GM21723 (cell line): Measurements from ENCODE around the gene CNDP2.

Source experiments
- ATAC-seq: cut with Tn5 transposase; IDR thresholded peaks from one replicate; pipeline ENCODE4 v1.9.1; 2021; ENCODE audit warnings: mild to moderate bottlenecking, moderate library complexity; ENCODE audit not compliant: unreplicated experiment

Gene CNDP2

DNA sequence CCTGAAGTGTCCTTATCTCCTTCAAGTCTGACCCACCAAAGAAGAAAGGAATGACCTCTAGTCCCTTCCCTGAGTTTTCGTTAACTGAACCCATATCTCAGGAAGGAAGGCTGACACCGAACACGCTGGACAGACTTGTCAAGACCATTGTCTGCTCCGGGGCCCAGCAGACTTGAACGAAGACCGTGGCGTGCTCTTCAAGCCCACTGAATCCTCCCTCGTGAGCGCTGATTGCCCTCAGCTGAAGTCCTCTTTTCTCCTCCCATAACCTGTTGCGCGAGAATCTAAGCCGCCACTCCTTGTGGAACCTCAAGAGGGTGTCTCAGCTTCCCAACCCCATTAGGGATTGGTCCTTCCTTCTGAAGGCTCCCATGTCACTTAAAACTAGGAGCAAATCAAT lies 37.5 kb downstream of the CNDP2 start:
- ATAC-seq = no peak

DNA sequence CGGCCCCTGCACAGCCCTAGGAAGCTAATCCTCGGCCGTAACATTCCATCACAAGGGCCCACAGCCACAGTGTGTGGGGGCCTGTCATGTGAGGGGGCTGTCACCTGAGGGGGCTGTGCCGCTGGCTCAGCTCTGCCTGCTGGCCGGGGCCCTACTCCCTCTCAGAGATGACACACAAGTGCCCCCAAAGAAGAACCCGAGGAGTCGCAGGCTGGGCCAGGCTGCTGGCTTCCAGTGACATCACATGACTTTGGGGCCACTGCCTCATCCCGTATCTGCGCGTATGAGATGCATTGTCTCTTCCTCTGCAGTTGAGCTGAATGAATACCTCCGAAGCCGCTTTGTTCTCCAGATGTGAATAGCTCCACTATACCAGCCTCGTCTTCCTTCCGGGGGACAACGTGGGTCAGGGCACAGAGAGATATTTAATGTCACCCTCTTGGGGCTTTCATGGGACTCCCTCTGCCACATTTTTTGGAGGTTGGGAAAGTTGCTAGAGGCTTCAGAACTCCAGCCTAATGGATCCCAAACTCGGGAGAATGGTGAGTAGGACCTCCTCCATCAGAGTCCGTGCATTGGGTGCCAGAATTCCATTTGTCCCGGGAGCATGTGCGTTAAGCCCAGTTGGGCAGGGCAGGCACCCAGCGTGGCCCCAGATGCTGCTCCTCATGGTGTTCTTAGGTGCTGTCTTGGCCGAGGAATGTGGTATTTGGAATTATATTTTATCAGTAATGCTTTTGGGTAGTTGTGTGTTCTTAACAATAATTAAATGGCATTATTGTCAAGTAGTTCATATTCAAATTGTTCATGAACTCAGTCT lies 38.2 kb downstream of the CNDP2 start, which contains the start of gene CNDP1:
CNDP1 (plus strand) TSS at position 351 of the 820 bp plus-strand sequence; CDS start at position 519, 168 bp downstream.
- ATAC-seq = no peak

DNA sequence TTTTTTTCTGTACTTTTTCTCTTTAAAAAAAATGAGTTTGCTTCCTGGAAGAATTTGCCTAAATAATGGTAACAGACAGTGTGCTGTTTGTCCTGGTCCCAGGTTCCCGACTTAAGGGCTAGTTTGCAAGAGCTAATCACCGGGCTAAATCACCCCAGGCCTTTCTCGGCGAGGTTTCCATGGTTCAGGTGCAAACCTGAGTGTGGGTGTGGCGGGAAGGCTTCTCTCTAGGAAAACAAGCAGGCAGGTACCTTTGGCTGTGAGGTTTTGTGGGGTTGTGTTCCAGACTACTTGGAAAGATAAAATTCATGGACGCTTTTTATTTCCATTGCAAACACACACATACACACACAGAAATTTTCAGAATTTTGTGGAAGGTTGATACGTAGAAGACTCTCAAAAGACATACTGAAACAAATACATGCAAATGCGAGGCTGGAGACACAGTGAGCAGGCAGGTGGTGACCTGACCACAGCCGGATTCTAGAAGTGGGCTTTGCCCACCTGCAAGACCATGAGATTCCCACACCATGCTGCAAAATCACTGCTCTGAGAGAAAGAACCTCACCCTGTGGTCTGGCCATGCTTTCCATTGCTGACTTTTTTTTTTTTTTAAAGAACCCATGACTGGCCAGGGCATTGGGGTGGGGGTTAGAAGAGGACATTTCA lies 39.0 kb downstream of the CNDP2 start:
- peak; percentile 75 for ATAC-seq

DNA sequence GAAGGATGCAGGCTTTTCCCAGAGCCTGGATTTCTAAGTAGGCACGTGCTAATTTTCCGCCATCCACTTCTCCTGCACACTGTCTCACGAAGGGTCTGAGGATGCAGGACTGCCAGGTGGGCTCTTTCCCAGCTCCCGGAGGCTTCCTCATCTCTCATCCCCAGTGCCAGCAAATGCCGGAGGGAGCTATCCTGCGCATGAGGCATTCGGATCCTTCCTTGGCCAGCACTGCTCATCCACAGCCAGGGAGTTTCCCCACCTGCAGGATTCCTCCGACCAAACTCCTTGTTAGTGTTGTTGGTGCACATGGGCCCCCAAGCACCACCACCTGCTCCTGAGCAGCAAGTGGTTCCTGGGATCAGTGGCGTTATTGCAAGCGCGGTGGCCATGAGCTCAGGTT lies 43.1 kb downstream of the CNDP2 start:
- ATAC-seq = no peak

DNA sequence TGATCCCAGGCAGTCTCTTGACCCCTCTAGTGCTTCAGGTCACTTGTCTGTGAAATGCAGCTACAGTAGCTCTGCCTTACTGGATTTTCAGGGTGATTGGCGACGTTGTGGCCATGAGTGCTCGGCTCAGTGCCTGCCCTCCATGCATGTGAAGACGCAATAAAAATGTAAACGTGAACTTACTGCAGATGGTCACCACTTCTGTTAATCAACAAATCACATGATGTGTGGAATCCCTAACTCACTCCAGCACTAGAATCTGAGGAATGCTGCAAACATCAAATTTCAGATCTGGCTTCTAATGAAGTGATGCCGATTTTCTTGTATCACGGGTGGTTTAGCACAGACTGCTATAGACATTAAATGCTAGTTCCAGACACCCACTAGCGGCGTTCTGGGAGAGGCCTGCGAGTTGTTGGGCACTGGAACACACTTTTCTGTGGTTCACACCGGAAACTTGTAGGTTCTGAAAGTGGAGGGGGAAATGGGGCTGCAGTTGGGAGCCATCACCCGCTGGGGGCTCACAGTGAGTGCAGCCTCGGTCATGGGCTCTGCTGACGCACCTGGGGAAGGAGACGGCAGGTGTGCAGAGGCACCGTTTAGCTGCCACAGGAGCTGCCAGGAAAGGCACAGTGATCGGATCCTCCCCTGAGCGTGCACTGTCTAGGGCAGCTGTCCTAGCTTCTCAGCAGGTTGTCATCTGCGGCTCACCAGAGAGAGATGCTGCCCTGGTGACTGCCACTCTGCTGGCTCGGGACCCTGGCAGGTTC lies 44.7 kb downstream of the CNDP2 start:
- ATAC-seq = no peak

DNA sequence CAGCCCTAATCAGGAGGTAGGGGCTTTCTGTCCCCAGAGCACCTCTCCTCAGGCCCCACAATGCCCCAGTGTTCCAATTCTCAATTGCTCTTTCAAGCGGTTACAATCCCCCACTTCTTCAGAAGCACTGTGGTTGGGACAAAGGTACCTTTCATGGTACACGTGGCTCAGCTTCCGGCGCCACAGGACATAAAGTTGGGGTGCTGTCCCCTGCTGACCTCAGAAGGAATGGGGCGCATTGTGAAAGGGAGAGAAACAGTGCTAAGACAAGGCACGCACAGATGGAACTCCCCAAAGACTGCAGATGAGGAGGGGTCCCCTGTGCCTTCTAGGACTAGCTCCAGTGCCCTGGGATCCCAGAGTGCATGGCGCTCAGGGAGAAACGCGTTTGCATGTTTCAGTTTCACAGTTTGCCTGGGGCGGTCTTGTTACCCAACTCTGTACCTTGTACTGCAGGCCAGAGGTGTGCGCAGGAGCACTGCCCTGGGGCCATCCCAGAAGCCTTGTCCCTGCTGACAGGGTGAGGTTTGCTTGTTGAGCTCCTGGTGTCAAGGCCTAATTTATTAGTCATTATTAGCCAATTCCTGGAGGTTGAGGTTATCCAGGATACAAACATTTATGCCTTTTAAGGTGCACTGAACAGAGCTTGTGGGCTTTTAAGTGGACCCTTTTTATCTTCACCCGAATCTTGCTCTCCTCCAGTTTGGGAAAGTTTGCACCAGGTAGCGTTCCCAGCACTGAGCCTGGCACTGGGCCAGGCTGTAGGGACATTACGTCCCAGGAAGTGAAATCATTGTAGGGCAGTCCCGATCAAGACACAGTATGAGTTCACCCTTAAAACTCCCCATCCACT lies 45.8 kb downstream of the CNDP2 start:
- ATAC-seq = no peak

DNA sequence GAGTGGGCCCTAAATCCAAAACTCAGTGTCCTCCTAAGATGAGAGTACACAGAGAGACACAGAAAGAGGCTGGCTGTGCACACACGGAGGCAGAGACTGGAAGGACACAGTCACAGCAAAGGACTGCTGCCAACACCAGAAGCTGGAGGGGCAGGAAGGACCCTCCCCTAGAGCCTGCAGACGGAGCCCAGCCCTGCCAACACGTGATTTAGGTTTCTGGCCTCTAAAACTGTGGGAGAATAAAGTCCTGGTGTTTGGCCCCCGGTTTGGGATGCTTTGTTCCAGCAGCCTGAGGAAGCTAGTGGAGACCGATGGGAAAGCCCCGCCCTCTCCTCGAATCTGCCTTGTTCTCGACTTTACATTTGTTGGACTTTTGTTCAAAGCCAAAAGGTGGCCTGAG lies 48.7 kb downstream of the CNDP2 start:
- no peak for ATAC-seq

DNA sequence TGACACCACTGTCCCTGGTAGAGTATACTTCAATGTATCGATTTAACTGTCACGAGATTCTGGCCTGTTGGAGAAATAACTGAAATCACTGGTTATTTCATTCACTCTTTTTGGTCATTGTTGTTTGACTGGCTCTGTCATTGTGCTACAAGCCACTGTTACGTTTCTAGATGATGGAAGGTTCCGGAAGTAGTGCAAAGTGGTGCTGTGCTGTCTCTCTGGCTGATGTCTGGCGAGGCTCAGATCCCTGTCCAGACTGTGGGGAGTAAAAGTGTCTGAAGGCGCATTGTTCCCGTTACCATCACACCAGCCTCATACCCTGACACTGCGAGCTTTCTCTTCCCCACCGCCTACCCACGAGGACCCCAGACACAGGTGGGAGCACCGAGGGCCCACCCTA lies 49.8 kb downstream of the CNDP2 start:
- ATAC-seq = no peak

DNA sequence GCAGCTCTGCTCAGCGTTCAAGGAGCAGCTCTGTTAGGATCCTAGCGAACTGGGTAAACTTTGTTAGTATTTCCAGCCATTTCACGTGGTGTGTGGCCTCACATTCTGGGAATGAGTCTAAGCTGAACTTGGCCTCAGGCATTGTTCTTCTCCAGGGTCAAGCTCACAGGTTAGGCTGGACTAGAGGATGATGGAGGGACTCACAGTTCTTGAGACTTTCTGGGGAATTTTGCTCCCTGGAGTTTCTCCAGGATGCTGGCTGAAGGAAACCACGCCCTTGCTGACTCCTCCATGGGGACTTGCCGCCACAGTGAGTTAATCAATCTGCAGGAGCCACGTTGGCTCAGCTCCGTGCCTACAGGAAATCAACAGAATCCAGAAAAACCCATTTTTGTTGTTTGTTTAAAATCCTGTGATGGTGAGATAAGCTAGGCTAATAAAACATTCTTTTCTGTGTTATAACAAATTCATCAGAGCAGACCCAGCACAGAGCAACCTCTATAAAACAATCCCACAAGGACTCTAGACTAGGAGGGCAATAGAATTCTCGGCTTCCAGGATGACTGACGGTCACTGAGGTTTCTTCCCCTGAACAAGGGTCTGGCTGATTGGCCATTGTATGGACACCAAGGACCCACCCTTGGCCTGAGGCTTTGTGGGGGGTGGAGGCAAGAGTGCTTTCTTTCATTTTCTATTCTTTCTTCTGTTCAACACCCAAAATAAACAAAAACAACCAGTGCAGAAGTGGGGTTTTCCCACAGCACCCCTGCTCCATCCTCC lies 50.8 kb downstream of the CNDP2 start:
- no peak for ATAC-seq

DNA sequence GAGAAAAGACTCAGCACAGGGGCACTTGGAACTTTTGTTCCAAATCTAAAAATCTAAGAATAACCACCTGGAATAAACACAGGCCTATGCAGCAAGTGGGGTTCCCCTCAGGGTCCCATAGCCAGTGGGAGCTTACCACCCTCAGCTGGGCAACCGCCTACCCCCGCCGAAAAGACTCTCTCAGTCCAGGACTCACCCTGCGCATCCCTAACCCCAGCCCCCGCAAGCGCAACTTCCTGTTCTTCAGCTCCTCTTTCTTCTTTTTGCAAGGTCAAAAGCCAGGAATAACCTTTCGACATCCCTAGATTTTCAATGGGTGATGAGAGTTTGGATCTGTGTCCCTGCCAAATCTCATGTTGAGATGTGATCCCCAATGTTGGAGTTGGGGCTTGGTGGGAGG lies 51.7 kb downstream of the CNDP2 start:
- ATAC-seq = no peak

DNA sequence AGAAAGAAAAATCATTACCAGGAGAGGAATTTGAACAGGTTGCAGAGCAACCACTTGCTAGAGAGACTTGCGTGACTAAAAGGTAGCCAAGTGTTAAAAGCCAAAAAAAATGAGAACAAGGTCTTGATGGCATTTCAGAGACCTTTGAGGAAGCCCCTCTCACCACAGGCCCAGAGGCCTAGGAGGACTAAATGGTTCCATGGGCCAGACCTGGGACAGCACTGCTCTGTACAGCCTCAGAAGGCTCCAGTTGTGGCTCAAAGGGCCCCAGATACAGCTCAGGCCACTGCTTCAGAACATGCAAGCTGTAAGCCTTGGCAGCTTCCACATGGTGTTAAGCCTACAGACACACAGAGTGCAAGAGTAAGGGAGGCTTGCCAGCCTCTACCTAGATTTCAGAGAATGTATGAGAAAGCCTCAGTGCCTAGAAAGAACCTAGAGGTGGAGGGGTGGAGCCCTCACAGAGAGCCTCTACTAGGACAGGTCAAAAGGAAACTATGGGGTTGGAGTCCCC lies 53.5 kb downstream of the CNDP2 start:
- ATAC-seq = no peak

DNA sequence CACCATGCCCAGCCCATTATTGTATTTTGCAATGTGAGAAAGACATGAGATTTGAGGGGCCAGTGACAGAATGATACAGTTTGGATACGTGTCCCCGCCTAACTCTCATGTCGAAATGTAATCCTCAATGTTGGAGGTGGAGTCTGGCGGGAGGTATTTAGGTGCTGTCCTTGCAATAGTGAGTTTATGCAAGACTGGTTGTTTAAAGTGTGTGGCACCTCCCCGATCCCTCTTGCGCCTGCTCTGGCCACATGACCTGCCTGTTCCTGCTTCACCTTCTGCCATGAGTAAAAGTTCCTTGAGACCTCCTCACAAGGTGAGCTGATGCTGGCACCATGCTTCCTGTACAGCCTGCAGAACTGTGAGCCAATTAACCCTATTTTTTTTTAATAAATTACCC lies 54.7 kb downstream of the CNDP2 start:
- no peak for ATAC-seq

DNA sequence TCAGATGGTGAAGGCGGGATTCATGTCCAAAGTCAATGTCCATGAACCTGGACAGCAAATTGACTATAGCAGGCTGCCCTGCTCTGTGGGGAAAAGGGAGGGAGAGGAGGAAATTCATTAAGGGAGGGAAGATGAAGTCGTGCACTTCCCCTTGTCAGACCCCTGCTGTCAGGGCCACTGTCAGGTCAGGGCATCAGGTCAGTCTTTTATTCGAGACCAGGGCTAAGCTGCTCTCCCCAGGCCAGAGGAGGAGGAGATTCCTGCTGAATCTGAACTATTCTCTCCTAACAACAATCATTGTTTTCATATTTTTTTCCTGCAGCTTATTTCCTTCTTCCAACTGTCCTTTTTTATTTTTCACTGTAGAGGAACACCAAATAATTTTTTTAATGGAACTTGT lies 55.3 kb downstream of the CNDP2 start:
- no peak for ATAC-seq

DNA sequence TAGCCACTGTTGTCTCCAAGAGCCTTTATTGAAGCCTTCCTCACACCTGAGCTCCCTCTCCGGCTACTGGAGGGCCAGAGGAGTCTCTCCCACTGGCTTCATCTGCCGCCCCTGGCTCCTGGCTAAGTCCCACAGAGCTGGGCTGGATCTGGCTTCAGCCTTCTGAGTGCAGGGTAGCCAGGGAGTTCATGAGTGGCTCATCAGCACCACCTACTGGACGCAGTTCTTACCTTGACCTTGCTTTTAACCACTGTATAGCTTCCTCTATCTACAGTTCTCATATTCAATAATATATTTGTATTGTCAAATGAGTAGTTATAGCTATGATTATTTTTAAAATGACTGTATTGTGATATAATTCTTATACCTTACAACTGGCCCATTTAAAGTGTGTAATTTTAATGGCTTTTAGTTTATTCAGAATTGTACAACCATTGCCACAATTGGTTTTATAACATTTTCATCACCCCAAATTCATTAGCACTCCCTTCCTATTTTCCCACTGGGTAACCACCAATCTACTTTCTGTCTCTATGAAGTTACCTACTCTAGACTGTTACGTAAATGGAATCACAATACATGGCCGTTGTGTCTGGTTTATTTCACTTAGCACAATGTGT lies 55.9 kb downstream of the CNDP2 start:
- peak; percentile 99 for ATAC-seq

DNA sequence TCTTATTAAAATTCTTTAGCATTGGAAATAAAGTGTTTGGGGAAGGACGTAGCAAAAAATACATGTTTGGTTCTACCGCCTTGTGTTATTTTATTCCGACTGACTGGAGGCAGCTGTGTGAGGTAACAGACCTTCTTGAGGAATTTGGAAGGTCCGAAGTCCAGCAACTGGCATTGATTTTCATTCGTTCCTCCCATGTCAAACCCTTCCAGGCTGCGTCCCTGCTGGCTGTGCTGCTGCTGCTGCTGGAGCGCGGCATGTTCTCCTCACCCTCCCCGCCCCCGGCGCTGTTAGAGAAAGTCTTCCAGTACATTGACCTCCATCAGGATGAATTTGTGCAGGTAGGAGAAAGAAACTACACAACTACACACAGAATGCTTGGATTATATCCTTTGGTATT lies 60.0 kb downstream of the CNDP2 start:
- no peak for ATAC-seq

DNA sequence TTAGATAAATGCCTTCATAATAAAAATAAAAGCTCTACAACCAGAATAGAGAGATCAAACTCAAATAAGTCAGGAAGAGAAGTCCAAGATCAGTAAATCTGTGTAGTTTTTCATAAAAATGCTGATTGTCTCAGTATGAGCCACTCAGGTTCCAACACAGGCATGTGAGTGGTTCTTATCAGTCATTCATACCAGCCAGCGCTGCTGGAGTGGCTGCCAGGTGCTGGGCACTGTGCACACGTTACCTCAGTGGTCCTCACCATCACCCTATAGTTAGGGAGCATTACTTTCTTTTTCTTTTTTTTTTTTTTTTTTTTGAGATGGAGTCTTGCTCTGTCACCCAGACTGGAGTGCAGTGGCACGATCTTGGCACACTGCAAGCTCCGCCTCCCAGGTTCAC lies 61.9 kb downstream of the CNDP2 start:
- no peak for ATAC-seq

DNA sequence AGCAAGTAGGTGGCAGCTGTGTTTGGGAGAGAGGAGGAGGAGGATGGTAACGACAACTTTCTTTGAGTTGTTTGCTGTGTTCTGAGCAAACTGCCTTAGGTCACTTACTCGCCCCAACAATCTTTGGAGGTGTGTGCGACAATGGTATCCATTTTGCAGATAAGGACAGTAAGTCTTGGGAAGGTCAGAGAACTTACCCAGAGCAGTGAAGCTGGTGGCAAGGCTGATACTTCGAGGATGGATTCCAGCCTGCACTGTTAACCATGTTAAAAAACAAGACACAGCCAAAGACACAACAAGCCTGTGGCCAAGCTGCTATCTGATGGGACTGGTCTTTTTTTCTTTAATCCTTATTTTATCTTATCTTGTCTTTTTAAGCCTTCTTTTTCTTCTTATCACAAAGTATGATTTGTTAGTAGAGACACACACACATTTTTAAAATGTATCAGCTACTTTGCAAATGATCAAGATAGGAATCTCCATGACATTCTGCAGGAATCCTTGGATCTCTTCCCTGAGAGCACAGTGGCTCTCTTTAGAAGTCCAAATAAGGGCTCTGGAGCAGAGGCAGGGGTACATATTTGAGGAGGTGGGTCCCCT lies 66.1 kb downstream of the CNDP2 start:
- no peak for ATAC-seq

DNA sequence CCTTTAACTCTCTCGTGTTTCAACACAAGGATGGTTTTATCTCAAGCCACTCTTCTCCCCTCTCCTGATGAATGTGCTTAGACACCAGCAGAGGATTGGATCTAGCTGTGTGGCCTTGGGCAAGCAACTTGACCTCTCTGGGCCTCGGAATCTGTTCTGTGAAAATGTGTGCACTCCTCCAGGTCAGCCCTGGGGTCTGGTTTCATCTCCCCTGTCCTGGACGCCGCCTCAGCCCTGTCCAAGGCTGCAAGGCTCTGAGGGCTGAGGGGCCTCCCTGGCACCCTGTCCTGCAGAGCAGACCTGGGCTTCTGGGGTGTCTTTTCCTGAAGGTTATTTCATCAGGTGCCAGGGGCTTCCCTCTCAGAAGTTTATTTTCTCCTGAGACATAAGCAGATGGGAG lies 66.6 kb downstream of the CNDP2 start:
- ATAC-seq = no peak

DNA sequence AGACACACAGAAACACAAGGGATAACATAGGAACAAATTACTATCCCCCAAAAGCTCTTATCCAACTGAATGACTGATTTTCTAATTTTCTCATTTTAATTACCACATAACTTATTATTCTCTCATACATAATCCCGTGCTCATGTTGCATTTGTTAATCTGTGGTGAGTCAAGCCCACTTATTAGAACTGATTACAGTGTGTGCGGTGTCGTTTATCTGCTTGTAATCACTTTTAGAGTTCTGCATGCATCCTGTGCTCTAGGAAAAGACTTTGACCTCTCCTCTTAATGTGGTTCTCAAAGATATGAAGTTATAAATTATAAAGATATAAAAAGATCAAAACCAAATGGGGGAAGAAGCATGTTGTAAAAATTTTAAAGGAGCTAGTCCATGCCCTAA lies 67.8 kb downstream of the CNDP2 start:
- no peak for ATAC-seq
